AG10803 (cell line): ENCODE measurements around the gene PLEKHG4B.

Experiments
- DNase-seq: peaks from one replicate; pipeline ENCODE4 v3.0.0; 2010; ENCODE audit warnings: low read depth
- H3K4me3 ChIP-seq: 2 replicates; pipeline ENCODE4 v1.5.1; 2011; ENCODE audit warnings: mild to moderate bottlenecking, low read length, control low read depth
- CTCF ChIP-seq: conservative IDR thresholded peaks from 2 replicates; pipeline ENCODE4 v1.5.1; 2011; ENCODE audit warnings: mild to moderate bottlenecking, low read length, control low read depth, inconsistent platforms

The PLEKHG4B gene

GRCh38 chr5:83029-83428 is 8.9 kb upstream of the PLEKHG4B start:
- H3K4me3 ChIP-seq = no peak overlapping the region
- no peak for DNase-seq
- TF ChIP-seq CTCF = no peak

GRCh38 chr5:85334-85995 is 6.5 kb upstream of the PLEKHG4B start:
- no peak overlapping the region for H3K4me3 ChIP-seq
- TF ChIP-seq CTCF = no peak
- no peak for DNase-seq

- no peak for TF ChIP-seq CTCF
- no peak for DNase-seq
- H3K4me3 ChIP-seq = no peak overlapping the region
Observed at GRCh38 chr5:89337-90286, 2.4 kb upstream of the PLEKHG4B start.

- no peak for TF ChIP-seq CTCF
- H3K4me3 ChIP-seq = no peak overlapping the region
- DNase-seq = no peak
Observed at GRCh38 chr5:90590-91547, 1.1 kb upstream of the PLEKHG4B start.

- no peak for TF ChIP-seq CTCF
- no peak for DNase-seq
- peak overlapping the region; percentile 28 for H3K4me3 ChIP-seq
Observed at GRCh38 chr5:92401-93220, 643 bp downstream of the PLEKHG4B start.

- no peak for DNase-seq
- no peak overlapping the region for H3K4me3 ChIP-seq
Observed at GRCh38 chr5:93221-93980, 1.4 kb downstream of the PLEKHG4B start.

More at GRCh38 chr5:93221-93980, 1.4 kb downstream of the PLEKHG4B start:
- TF ChIP-seq CTCF = no peak
